Activated naive CD8-positive, alpha-beta T cell treated with anti-CD3 and anti-CD28 coated beads, Interleukin-2, amount 10 ng/mL, durations not matched to agents 7 days and 5 days (primary cell): ENCODE data around the gene EVX2. TPM values are rescaled to one million over a fixed set of nuclear protein-coding genes. Genes with fewer than 3 reads are reported as not detected.

Experiments
- ATAC-seq: fragments of 150-1000 bp; cut with Tn5 transposase; one replicate; pipeline ENCODE4 v1.10.0; 2021; ENCODE audit warnings: low read depth, moderate library complexity
- POLR2A ChIA-PET: fragments of 350-600 bp; sonication (Branson Sonifier 250); formaldehyde crosslinking; loops from one replicate; lab custom pipeline; 2021; ENCODE audit warnings: antibody characterized with exemption; lab: Charles Lee
- DNase-seq: peaks from one replicate; pipeline ENCODE4 v3.0.0; 2021
- H3K27ac Mint-ChIP-seq: one replicate; pipeline ENCODE4 v1.8.0; 2022; ENCODE audit warnings: mild to moderate bottlenecking, mixed read lengths
- H3K27me3 Mint-ChIP-seq: one replicate; pipeline ENCODE4 v1.8.0; 2022; ENCODE audit warnings: mild to moderate bottlenecking, moderate library complexity, mixed read lengths
- H3K36me3 Mint-ChIP-seq: one replicate; pipeline ENCODE4 v1.8.0; 2021; ENCODE audit warnings: mild to moderate bottlenecking, mixed read lengths
- H3K4me1 Mint-ChIP-seq: one replicate; pipeline ENCODE4 v1.8.0; 2021; ENCODE audit warnings: mixed read lengths
- H3K4me3 Mint-ChIP-seq: one replicate; pipeline ENCODE4 v1.8.0; 2022; ENCODE audit warnings: mild to moderate bottlenecking, moderate library complexity, mixed read lengths
- H3K9me3 Mint-ChIP-seq: one replicate; pipeline ENCODE4 v1.8.0; 2021; ENCODE audit warnings: mixed read lengths
- total RNA-seq, 2 experiments: library from RNA; stranded (reverse); gene quantifications; one replicate each; pipeline ENCODE4 v1.2.3, GENCODE V29; 2021

The EVX2 gene
- total RNA-seq, 2 experiments from 2014 or later: not detected

DNA sequence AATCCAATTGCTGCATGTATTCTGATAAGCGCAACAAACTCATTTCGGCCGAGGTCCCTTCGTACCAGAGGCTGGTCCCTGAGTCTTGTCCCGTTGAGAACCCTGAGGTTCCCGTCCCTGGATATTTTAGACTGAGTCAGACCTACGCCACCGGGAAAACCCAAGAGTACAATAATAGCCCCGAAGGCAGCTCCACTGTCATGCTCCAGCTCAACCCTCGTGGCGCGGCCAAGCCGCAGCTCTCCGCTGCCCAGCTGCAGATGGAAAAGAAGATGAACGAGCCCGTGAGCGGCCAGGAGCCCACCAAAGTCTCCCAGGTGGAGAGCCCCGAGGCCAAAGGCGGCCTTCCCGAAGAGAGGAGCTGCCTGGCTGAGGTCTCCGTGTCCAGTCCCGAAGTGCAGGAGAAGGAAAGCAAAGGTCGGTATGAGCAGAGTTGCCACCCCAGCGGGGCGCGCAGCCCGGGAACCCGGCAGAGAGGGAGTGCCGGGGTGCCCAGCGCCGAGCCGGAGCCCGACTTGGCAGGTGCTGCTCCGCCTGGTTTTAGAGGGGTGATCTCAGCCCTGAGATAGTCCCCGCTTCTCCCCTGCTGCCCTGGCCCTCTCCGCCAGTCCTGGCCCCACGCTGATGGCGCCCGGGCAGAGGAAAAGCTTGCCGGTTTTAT lies 33.5 kb upstream of the EVX2 start:
- peak overlapping the region; percentile 61 for H3K27ac Mint-ChIP-seq
- H3K9me3 Mint-ChIP-seq: peaks cover 8% of the 10 kb centered on the region
- peaks cover 3% of the 10 kb centered on the region for H3K36me3 Mint-ChIP-seq
- no peak for ATAC-seq
- no peak for DNase-seq
- peaks cover 2% of the 10 kb centered on the region for H3K4me1 Mint-ChIP-seq
- POLR2A ChIA-PET: no interaction called here
- H3K4me3 Mint-ChIP-seq: no peak overlapping the region
- H3K27me3 Mint-ChIP-seq: peaks cover 89% of the 10 kb centered on the region

DNA sequence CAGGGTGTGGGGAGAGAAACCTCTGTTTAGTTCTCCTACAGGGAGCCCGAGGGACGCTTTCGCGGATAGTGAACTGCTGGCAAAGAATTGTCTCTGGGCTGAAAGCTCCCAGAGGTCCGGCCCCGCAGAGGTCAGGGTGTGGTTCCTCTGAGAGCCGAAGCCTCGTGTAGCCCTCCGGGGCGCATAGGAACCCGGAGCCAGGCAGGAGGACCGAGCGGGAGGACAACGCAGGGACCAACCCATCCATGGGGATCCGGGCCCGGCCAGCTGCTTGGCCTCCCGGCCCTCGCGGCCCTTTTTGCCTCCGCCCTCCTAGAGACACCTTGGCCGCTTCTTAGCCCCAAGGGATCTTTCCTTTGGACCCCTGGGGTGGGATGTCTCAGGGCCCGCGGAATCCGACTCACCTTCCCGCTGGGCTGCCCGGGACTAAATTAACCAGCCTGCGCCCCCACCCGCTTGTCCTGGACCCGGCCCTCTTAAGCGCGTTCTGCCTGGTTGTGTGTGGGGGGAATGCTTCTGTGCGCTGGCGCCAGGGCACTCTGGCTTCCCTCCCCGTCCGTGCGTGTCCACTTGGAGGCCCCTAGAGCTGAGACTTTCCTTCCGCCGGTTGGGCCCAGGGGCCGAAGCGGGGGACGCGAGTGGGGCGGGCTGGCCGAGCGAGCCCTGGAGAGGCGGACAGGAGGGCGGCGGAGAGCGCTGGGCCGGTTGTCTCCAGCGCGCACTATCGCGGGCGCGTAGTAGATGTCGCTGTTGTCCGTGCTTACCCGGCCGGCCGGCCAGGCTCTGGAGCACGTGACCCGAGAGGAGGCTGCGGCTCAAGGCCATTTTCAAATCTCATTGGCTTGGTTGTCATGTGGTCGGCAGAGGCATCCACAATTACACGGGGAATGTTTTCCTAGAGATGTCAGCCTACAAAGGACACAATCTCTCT lies 32.4 kb upstream of the EVX2 start, which contains the start of gene HOXD10:
Gene HOXD10, plus strand, starts transcription at position 896 of the 931 bp plus-strand sequence. CDS start 56 bp downstream, outside the sequence.
- peaks cover 3% of the 10 kb centered on the region for H3K36me3 Mint-ChIP-seq
- H3K27me3 Mint-ChIP-seq: peaks cover 96% of the 10 kb centered on the region
- peak within 1 kb of the TSS; percentile 61 for H3K27ac Mint-ChIP-seq
- H3K9me3 Mint-ChIP-seq: peaks cover 8% of the 10 kb centered on the region
- DNase-seq: no peak
- no peak within 1 kb of the TSS for H3K4me3 Mint-ChIP-seq
- no peak for ATAC-seq
- POLR2A ChIA-PET: no interaction called here
- H3K4me1 Mint-ChIP-seq: peaks cover 2% of the 10 kb centered on the region

DNA sequence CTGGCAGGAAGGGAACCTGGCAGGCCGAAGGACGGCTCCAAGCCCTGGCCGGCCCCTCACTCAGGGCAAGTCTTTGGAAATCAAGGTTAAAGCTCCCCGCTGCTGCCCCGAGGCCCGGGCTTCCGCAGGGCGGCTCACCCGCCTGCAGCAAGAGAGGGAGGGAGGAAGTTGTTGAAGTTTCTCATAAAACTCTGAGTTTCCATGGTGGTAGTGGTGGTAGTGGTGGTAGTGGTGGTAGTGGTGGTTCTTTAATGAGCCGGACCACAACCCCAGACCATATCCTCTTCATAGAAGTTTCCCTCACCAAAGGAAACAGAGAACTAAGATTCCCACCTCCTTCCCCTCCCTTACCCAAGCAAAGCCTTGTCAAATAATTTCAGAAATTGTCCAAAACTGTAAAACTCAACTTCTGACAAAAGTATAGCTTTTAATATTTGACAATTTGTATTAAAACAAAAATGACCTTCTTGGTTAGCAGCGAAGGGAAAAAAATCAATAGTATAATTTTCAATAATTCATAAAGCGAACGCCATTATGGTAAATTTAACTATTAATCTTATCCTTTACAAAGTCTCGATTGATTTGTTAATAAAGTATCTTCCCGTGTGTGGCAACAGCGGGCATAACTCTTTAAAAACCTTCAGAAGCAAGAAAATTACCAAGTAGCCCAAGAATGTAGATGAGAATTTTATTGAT lies 31.3 kb upstream of the EVX2 start:
- peaks cover 96% of the 10 kb centered on the region for H3K27me3 Mint-ChIP-seq
- DNase-seq (no peak), ATAC-seq (no peak)
- H3K27ac Mint-ChIP-seq: no peak overlapping the region
- no peak overlapping the region for H3K4me3 Mint-ChIP-seq
- POLR2A ChIA-PET: no interaction called here
- H3K4me1 Mint-ChIP-seq: peaks cover 2% of the 10 kb centered on the region
- peaks cover 8% of the 10 kb centered on the region for H3K9me3 Mint-ChIP-seq
- H3K36me3 Mint-ChIP-seq: peaks cover 3% of the 10 kb centered on the region

DNA sequence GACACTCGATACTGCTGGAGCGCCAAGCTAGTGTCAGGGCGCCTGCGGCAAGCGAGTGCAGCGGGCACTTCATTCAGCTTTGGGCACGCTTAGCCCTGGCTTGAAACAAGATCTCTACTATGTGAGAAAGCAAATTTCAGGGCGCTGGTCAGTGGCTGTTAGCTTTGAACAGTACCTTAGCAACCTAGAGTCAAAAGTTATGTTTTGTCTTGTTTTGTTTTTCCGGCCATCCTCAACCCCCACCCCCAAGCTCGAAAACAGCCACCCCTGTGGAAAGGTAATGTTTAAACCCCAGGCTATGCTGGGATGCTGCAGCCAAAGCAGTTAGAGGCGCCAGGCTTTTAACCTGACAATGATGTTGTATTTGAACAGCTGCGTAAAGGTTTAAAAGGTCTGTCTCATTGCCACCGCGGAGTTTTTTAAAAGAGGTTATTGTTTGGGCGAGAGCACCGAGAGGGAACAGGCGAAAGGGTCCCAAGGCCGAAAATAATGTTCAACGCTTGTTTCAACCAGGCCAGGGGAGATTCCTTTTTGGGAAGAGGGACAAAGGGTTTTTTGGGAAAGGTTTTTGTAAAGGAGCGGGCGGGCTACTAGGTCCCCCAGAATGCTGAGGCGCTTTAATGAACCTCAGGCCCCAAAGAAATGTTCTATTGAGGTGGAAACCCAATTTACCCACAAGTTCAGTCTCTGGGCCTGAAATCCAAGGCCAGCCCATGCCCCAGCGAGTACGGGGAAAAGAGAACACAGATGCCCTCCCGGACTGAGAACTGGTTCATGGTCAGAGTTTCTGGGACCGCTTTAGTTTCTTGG lies 30.6 kb upstream of the EVX2 start:
- DNase-seq: no peak
- no peak for ATAC-seq
- Mint-ChIP-seq H3K27me3 (peaks cover 96% of the 10 kb centered on the region), H3K36me3 (peaks cover 5% of the 10 kb centered on the region), H3K4me3 (no peak overlapping the region), H3K27ac (no peak overlapping the region), H3K9me3 (peaks cover 10% of the 10 kb centered on the region), H3K4me1 (peaks cover 2% of the 10 kb centered on the region)
- POLR2A ChIA-PET: no interaction called here

DNA sequence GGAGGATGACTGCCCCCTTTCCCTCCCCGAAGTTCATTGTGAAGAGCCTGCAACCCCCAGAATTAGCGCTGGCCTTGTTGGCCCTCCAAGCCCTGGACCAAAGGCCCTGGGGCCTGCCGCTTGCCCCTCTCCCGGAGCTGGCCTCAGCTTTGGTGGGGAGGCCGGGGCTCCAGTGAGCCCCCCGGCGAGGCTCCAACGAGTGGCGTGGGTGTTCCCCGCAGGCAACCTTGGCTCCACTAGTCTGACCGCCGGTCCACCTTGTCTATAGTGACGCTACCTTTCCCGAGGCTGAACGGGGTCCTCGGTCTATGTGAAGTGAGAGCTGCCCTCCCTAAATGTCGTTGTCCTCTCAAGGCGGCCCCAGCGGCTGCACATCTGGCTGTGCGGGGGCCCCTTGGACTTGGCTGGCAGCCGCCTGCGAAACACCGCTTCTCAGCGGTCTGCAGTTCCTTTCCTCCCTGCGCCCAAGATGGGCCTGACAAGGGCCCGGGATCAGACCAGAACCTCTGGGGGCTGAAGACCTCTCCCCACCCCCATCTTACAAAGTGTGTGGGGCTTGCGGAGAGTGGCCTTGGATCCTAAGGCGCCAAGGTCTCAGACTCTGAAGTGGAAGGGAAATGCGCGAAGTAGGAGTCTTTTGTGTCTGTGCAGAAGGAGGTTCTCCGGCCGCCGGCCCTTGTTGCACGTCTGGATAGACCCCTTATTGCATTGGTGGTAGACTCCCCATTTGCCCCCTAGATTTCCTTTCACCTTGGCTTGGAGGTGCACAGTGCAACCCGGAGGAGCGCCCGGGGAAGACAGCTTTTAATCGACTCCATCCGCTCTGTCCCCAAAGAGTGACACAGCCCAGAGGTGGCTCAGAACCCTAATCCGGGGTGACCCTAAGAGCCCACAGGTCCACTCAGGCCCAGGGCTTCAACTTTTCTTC lies 28.9 kb upstream of the EVX2 start:
- Mint-ChIP-seq H3K27me3 (peaks cover 87% of the 10 kb centered on the region), H3K4me1 (peaks cover 2% of the 10 kb centered on the region), H3K27ac (no peak overlapping the region), H3K36me3 (peaks cover 5% of the 10 kb centered on the region), H3K9me3 (peaks cover 8% of the 10 kb centered on the region), H3K4me3 (no peak overlapping the region)
- ATAC-seq: no peak
- POLR2A ChIA-PET: no interaction called here
- DNase-seq: no peak

DNA sequence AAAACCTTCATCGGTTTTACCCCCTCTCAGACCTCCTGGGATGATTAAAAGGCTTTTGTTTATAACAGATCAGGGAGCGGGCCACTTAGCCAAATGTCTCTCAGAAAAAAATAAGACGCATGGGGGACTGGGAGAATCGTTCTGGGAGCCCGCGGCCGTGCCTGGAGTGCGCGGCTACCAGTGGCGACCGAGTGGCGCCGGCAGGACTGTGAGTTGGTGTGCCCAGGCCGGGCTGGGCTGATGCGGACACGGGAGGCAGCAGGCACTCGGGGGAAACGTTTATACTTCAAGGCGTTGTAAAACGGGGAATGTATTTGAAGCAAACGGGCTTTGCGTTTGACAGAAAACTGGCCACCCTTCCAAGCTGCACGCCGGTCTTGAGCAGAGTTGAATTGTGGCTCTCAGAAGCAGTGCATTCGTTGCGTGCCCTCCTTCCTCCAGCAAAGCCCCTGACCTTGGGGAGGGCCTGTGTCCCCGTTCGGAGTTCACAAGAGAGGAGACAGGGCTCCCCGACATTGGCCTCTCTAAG lies 28.1 kb upstream of the EVX2 start:
- Mint-ChIP-seq H3K4me1 (peaks cover 2% of the 10 kb centered on the region), H3K4me3 (no peak overlapping the region), H3K9me3 (peaks cover 8% of the 10 kb centered on the region), H3K36me3 (peaks cover 4% of the 10 kb centered on the region), H3K27ac (no peak overlapping the region), H3K27me3 (peaks cover 84% of the 10 kb centered on the region)
- ATAC-seq (no peak), DNase-seq (no peak)
- POLR2A ChIA-PET: no interaction called here

DNA sequence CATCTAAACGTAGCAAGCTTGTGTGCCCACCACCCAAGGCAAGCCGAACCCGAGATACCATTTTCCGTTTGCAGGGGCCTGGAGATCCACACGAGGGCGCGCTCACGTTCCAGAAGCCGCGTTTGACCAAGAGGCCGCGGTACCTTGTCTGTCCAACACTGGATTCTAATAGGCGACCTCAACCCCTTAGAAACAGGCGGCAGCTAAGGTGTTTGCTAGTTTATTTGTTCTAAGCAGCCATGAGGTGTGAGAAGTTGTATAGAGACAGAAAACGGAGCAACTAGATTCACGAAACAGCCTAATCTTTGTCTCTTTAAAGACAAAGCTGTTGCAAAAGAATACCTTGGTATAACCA lies 27.5 kb upstream of the EVX2 start:
- Mint-ChIP-seq H3K36me3 (peaks cover 2% of the 10 kb centered on the region), H3K4me1 (peaks cover 3% of the 10 kb centered on the region), H3K9me3 (peaks cover 8% of the 10 kb centered on the region), H3K27me3 (peaks cover 81% of the 10 kb centered on the region), H3K4me3 (no peak overlapping the region), H3K27ac (no peak overlapping the region)
- POLR2A ChIA-PET: no interaction called here
- no peak for DNase-seq
- no peak for ATAC-seq

DNA sequence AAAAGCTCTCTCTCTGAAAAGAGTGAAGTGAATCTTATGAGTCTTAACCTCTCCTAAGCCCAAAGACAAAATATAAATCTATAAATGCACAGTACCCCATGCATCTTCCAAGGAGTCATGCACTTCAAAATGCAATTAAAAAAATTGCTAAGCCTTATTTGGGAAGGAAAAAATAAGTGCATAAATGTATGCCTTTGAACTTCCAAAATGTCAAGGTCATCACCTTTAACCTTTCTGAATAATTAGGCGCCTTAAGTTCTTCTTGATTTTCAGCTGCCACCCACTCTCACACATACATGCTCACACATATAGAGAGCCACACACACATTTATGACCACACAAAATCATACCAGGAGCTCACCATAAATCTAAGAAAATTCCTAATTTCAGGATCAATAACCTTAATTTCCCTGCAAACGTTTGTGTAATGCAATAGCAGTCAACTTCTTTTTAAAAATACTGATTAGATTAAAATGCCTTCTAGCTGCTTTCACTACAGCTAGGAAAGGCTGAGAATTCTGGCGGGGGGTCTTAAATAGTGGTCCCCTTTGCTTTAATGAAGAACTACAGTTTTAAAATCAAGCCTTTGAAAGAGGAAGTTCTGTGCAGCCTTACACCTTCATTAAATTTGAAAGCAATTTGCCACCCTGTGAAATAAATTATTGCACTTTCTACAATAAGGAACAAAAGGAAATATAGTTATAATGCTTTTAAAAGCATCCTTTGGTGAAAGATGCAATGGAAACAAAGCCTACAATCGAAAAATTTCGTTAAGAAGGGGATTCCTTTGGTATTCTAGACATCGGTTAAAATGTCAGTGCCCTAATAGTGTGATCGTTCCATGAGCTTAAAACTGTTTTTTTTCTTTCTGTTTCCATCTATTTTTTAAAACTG lies 26.9 kb upstream of the EVX2 start:
- POLR2A ChIA-PET: no interaction called here
- peaks cover 2% of the 10 kb centered on the region for H3K36me3 Mint-ChIP-seq
- H3K27me3 Mint-ChIP-seq: peaks cover 81% of the 10 kb centered on the region
- no peak overlapping the region for H3K4me3 Mint-ChIP-seq
- peaks cover 5% of the 10 kb centered on the region for H3K4me1 Mint-ChIP-seq
- ATAC-seq (no peak), DNase-seq (no peak)
- peaks cover 8% of the 10 kb centered on the region for H3K9me3 Mint-ChIP-seq
- no peak overlapping the region for H3K27ac Mint-ChIP-seq

DNA sequence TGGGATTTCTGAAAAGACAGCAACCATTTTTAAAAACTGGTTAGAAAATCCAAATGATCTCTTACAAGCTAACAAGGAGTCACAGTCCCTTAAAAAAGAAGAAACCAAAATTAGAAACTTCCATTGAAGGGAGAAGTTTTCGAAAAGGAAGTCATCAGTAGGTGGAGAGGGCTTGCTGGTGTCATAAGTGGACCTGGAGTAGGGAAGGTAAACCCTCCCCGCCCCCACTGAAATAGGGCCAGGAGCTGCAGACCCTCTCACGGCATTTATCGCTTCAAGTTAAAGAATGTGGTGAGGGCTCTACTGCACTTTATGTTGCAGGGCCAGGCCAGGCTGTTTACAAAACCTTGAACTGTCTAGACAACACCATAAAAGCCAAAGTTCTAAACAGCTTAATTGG lies 26.2 kb upstream of the EVX2 start:
- DNase-seq (no peak), ATAC-seq (no peak)
- POLR2A ChIA-PET: no interaction called here
- Mint-ChIP-seq H3K27ac (no peak overlapping the region), H3K36me3 (peaks cover 2% of the 10 kb centered on the region), H3K4me1 (peaks cover 8% of the 10 kb centered on the region), H3K4me3 (no peak overlapping the region), H3K27me3 (peaks cover 81% of the 10 kb centered on the region), H3K9me3 (peaks cover 8% of the 10 kb centered on the region)

DNA sequence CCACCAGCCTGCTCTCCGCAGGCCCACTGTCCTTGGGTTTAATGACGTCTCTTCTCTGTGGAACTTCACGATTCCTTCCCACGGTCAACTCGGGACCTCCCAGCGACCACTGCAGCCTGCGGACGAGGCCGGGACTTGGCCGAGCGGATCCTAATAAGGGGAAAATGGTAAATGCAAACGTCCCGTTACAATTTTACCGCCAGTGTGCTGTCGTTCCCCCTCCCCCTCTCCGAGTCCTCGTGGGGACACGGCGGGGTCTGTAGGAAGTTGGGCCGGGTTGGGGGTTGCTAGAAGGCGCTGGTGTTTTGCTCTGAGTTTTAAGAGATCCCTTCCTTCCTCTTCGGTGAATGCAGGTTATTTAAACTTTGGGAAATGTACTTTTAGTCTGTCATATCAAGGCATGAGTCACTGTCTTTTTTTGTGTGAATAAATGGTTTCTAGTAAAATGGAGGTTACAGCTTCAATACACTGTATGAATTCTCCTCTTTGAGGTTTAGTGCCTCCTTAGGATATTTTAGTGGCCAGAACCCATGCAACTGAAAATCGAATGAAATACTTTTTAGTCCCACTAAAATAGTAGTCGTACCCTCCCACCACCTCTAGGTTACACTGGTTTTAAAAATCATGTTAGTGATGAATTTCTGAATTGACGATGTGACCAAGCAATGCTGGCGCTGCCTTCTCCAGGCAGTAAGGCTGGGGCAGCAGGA lies 25.6 kb upstream of the EVX2 start:
- POLR2A ChIA-PET: no interaction called here
- peaks cover 2% of the 10 kb centered on the region for H3K36me3 Mint-ChIP-seq
- ATAC-seq (no peak), DNase-seq (peak; percentile 24)
- H3K4me3 Mint-ChIP-seq: no peak overlapping the region
- peaks cover 9% of the 10 kb centered on the region for H3K4me1 Mint-ChIP-seq
- peaks cover 81% of the 10 kb centered on the region for H3K27me3 Mint-ChIP-seq
- H3K9me3 Mint-ChIP-seq: peaks cover 8% of the 10 kb centered on the region
- H3K27ac Mint-ChIP-seq: no peak overlapping the region

DNA sequence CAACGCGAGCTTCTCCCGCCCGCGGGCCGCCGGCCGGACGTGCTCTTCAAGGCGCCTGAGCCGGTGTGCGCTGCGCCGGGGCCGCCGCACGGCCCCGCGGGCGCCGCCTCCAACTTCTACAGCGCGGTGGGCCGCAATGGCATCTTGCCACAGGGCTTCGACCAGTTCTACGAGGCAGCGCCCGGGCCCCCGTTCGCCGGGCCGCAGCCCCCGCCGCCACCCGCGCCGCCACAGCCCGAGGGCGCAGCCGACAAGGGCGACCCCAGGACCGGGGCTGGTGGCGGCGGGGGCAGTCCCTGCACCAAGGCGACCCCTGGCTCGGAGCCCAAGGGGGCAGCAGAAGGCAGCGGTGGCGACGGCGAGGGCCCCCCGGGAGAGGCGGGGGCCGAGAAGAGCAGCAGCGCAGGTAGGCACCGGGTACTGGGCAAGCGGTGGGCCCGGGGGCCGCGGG lies 24.0 kb upstream of the EVX2 start:
- peaks cover 81% of the 10 kb centered on the region for H3K27me3 Mint-ChIP-seq
- H3K4me1 Mint-ChIP-seq: peaks cover 9% of the 10 kb centered on the region
- H3K36me3 Mint-ChIP-seq: peaks cover 2% of the 10 kb centered on the region
- POLR2A ChIA-PET: no interaction called here
- no peak overlapping the region for H3K4me3 Mint-ChIP-seq
- DNase-seq (no peak), ATAC-seq (no peak)
- H3K27ac Mint-ChIP-seq: no peak overlapping the region
- peaks cover 2% of the 10 kb centered on the region for H3K9me3 Mint-ChIP-seq
